Psoas muscle (tissue), 8 donors: ENCODE measurements around the gene GLTPD2. TPM values are rescaled to one million over a fixed set of nuclear protein-coding genes. Genes with fewer than 3 reads are reported as not detected.

Experiments used
- ATAC-seq, 4 donors: fragments of 200-7000 bp; cut with Tn5 transposase; one replicate each; pipeline ENCODE4 v1.9.1; 2020; ENCODE audit warnings: moderate library complexity in 3 of 4, mild to moderate bottlenecking in 2 of 4
- DNase-seq, 2 donors: peaks; one replicate each; pipeline ENCODE4 v3.0.0-alpha.2; 2020
- H3K27ac ChIP-seq: fragments of 200-600 bp; one replicate; pipeline ENCODE4 v1.8.0; 2022
- H3K27me3 ChIP-seq, 3 donors: fragments of 200-600 bp in 1 of 3; one replicate each; pipeline versions ENCODE4 v1.6.1 to v1.8.0; 2013 to 2022; ENCODE audit warnings: low read length in 2 of 3, mild to moderate bottlenecking in 2 of 3, moderate library complexity in 1 of 3; ENCODE audit not compliant: insufficient read depth in 3 of 3
- H3K36me3 ChIP-seq, 2 donors: fragments of 200-600 bp in 1 of 2; one replicate each; pipeline versions ENCODE4 v1.6.1 to v1.8.0; 2013 to 2022; ENCODE audit warnings: low read depth in 1 of 2, mild to moderate bottlenecking in 1 of 2, moderate library complexity in 1 of 2; ENCODE audit not compliant: insufficient read depth in 1 of 2
- H3K4me1 ChIP-seq: fragments of 200-600 bp; one replicate; pipeline ENCODE4 v1.8.0; 2022
- H3K4me3 ChIP-seq: fragments of 200-600 bp; one replicate; pipeline ENCODE4 v1.8.0; 2022; ENCODE audit warnings: mild to moderate bottlenecking
- H3K9me3 ChIP-seq: fragments of 200-600 bp; one replicate; pipeline ENCODE4 v1.8.0; 2022
- WGBS, 3 donors: extraction: QIAGEN DNeasy Blood & Tissue Kit; methylation state at CpG; one replicate each; pipeline versions ENCODE4 v1.1.6 to v1.1.7; 2013; 5-methylcytosine and 5-hydroxymethylcytosine counted together
- intact Hi-C, 2 donors: fragments of 100-400 bp; cut with DNase I; formaldehyde crosslinking; loops; one replicate each; pipeline versions ENCODE4 v1.11.0 to v1.14.2; 2022
- polyA plus RNA-seq, 3 donors: library from polyadenylated mRNA; stranded (reverse); fragments of 200-250 nt; gene quantifications; one replicate each; pipeline ENCODE4 v1.2.3, GENCODE V29; 2013
- total RNA-seq, 4 donors: library from RNA; stranded (reverse); fragmentation: NEBNext Ultra II Directional in 2 of 4; extraction: Animal tissue kit (Norgen Biotek cat#: 25700) in 2 of 4; gene quantifications; one replicate each; pipeline versions ENCODE4 v1.2.1 to v1.2.4, GENCODE V29; 2021 to 2023
- TF ChIP-seq, protein P1 (sequence below): fragments of 200-600 bp; IDR thresholded peaks from one replicate; pipeline ENCODE4 v1.8.0; 2022; ENCODE audit warnings: antibody characterized with exemption
- donor health status: healthy with polysubstance abuse.
- donor health status: DM: no; HTN: no; CAD: no; lungs with moderate emphysema.
- donor health status: Bipolar disorder and iron deficiency.
- donor health status: healthy.
- donor health status: DM: yes; HTN: yes; CAD: no.
- donor health status: DM: no; HTN: no; CAD: no.
- donor health status: DM: no; HTN: no; CAD: no.
- donor health status: DM: yes; HTN: yes; CAD: no.

The GLTPD2 gene
- total and polyA plus RNA-seq, 7 donors = not detected

DNA sequence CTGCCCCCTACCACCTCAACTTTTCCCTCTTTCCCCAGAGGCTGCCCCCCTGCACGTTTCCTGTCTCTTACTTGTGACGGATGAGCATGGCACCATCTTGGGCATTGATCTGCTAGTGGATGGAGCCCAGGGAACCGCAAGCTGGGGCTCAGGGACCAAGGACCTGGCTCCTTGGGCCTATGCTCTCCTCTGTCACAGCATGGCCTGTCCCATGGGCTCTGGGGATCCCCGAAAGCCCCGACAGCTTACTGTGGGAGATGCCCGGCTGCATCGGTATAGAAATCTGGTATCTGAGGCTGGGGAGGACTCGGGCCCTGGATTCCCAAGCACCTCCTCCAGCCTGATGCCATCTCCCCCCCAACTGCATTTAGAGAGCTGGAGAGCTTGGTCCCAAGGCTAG is 47.2 kb upstream of the GLTPD2 start:
- H3K27me3 ChIP-seq = peaks cover 0 to 81% (median 31%) of the 10 kb centered on the region in 3 donors
- ATAC-seq = no peak
- TF ChIP-seq, protein P1, sequence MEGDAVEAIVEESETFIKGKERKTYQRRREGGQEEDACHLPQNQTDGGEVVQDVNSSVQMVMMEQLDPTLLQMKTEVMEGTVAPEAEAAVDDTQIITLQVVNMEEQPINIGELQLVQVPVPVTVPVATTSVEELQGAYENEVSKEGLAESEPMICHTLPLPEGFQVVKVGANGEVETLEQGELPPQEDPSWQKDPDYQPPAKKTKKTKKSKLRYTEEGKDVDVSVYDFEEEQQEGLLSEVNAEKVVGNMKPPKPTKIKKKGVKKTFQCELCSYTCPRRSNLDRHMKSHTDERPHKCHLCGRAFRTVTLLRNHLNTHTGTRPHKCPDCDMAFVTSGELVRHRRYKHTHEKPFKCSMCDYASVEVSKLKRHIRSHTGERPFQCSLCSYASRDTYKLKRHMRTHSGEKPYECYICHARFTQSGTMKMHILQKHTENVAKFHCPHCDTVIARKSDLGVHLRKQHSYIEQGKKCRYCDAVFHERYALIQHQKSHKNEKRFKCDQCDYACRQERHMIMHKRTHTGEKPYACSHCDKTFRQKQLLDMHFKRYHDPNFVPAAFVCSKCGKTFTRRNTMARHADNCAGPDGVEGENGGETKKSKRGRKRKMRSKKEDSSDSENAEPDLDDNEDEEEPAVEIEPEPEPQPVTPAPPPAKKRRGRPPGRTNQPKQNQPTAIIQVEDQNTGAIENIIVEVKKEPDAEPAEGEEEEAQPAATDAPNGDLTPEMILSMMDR = no peak

DNA sequence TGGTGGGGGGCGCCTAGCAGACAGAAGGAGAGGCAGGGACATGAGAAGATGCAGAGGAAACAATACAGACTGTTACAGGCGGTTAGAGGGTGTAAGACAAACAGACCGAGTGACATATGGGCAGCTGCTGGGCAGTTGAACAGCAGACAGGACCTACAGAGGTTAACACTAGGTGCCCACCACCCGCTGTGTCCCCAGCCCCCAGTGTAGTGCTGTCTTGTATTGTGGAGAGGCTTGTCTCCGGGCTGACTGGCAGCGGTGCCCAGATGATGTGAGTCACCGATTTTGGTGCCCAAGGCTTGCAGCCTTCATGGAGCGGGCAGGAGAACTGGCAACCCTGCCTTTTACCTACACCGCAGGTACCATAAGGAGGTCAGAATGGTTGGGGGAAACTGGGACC is 46.6 kb upstream of the GLTPD2 start:
- peaks cover 0 to 85% (median 31%) of the 10 kb centered on the region in 3 donors for H3K27me3 ChIP-seq
- WGBS, 3 donors = 85 to 90% (median 85%) methylated on average over 9 of the region's 9 CpGs

More for the DNA sequence above, 47.2 kb upstream of the GLTPD2 start:
- Histone ChIP-seq H3K9me3 (no peaks in the 10 kb centered on the region), H3K4me1 (peaks cover 7% of the 10 kb centered on the region), H3K27ac (no peak overlapping the region), H3K4me3 (no peak overlapping the region), H3K36me3 (no peaks in the 10 kb centered on the region)
- 91 to 98% (median 95%) methylated on average over 8 of the region's 8 CpGs for WGBS, 3 donors
- intact Hi-C loops = no loop called here
- DNase-seq = no peak

DNA sequence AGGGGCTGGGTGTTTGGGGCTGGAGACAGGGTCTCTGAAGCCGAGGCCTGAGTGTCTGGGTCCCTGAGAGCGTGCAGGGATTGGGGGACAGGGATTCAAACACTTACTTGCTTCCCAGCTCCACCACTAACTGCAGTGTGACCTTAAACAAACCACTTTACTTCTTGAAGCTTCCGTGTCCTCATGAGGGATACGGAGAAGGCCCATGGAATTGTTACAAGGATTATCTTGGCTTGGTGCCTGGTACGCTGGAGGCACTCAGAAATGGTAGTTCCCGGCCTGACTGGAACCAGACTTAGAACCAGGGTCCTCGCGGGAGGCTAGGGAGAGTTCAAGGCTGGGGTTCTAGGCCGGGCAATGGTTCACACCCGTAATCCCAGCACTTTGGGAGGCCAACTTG is 46.1 kb upstream of the GLTPD2 start:
- Histone ChIP-seq H3K4me1 (peaks cover 7% of the 10 kb centered on the region), H3K27me3 (peaks cover 0 to 89% (median 31%) of the 10 kb centered on the region in 3 donors), H3K9me3 (no peaks in the 10 kb centered on the region), H3K27ac (no peak overlapping the region), H3K36me3 (no peaks in the 10 kb centered on the region), H3K4me3 (no peak overlapping the region)
- intact Hi-C loops = no loop called here
- TF ChIP-seq, protein P1 = no peak
- 67 to 81% (median 67%) methylated on average over 10 of the region's 10 CpGs for WGBS, 3 donors
- DNase-seq = no peak
- no peak for ATAC-seq

More for the DNA sequence above, 46.6 kb upstream of the GLTPD2 start:
- ATAC-seq (no peak), DNase-seq (no peak)
- Histone ChIP-seq H3K4me3 (no peak overlapping the region), H3K36me3 (no peaks in the 10 kb centered on the region), H3K9me3 (no peaks in the 10 kb centered on the region), H3K27ac (no peak overlapping the region), H3K4me1 (peaks cover 7% of the 10 kb centered on the region)
- TF ChIP-seq, protein P1 = no peak
- intact Hi-C loops = no loop called here

DNA sequence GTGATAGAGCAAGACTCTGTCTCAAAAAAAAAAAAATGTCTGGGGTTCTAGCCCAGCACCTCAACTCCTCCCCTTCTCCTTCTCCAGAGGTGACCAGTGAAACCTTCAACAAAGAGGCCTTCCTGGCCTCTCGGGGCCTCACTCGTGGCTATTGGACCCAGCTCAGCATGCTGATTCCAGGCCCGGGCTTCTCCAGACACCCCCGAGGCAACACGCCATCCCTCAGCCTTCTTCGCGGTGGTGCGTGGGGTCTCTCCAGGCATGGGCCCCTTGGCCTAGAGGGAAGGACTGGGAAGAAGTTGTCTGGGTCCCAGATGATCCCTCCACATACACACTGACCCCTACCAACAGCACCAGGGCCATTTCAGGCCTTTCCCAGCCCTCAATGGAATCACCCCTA is 45.5 kb upstream of the GLTPD2 start:
- H3K4me3 ChIP-seq = no peak overlapping the region
- H3K9me3 ChIP-seq = no peaks in the 10 kb centered on the region
- no peak for DNase-seq
- 91 to 94% (median 94%) methylated on average over 8 of the region's 8 CpGs for WGBS, 3 donors
- H3K27ac ChIP-seq = no peak overlapping the region
- ATAC-seq = no peak
- TF ChIP-seq, protein P1 = no peak
- peaks cover 7% of the 10 kb centered on the region for H3K4me1 ChIP-seq
- intact Hi-C loops = no loop called here
- H3K36me3 ChIP-seq = no peaks in the 10 kb centered on the region
- H3K27me3 ChIP-seq = peaks cover 0 to 89% (median 31%) of the 10 kb centered on the region in 3 donors

DNA sequence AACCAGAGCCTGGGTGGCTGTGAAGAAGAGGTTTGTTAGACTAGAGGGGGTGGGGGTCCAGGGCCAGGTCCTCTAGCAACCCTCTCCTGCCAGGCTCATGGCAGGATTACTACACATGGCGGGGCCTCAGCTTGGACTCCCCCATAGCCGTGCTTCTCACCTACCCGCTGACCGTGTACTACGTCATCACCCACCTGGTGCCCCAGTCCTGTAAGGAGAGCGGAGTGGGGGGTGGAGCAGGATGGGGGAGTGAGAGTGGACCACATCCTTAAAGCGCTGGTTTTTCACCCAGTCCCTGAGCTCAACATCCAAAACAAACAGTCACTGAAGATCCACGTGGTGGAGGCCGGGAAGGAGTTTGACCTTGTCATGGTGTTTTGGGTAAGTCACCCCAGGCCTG is 44.9 kb upstream of the GLTPD2 start:
- WGBS, 3 donors = 88 to 90% (median 90%) methylated on average over 8 to 9 of the region's 9 CpGs
- peaks cover 0 to 87% (median 31%) of the 10 kb centered on the region in 3 donors for H3K27me3 ChIP-seq
- no peaks in the 10 kb centered on the region for H3K9me3 ChIP-seq
- no peak overlapping the region for H3K4me3 ChIP-seq
- DNase-seq = no peak
- intact Hi-C loops = no loop called here
- ATAC-seq = no peak
- H3K4me1 ChIP-seq = peaks cover 2% of the 10 kb centered on the region
- H3K27ac ChIP-seq = no peak overlapping the region
- H3K36me3 ChIP-seq = no peaks in the 10 kb centered on the region
- TF ChIP-seq, protein P1 = no peak
